Measurements from ENCODE around the gene MBNL2. TPM values are rescaled to one million over a fixed set of nuclear protein-coding genes. Genes with fewer than 3 reads are reported as not detected.
"Not testable (repeated sequence)": the region's sequence is repeated elsewhere in the genome, so short reads cannot be mapped to it uniquely, and the experiment has no call there.

The MBNL2 gene
- total RNA-seq, 1 donor from 2014 or later: 46.6 TPM

DNA sequence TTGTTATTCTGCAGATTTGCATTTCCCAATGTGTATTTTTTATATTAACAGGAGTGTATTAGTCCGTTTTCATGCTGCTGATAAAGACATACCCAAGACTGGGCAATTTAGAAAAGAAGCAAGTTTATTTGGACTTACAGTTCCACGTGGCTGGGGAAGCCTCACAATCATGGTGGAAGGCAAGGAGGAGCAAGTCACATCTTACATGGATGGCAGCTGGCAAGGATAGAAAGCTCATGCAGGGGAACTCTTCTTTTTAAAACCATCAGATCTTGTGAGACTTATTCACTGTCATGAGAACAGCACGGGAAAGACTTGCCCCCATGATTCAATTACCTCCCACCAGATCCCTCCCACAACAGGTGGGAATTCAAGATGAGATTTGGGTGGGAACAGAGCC, 14.9 kb upstream of the MBNL2 start:
- not testable (repeated sequence) for DNase-seq (ENCODE audit: low read depth in 2 of 2)

DNA sequence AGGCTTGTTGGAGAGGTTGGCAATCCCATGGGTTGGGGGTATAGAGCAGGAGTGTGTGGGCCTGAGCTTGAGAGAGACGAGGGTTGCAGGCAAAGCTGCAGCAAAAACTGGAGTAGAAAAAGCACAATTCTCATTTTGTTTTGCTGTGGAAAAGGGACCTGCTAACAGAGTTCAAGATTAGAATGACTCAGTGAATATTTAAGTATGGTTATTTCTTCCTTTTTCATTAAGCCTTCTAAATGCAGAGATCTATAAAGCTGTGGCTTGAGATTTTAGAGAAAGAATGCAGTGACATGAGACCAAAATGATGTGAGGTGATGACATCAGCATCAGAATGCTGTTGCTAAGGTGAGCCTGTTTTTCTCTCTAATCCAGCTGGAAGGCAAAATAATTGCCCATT, 10.8 kb upstream of the MBNL2 start:
- DNase-seq (ENCODE audit: low read depth in 2 of 2): no peak

DNA sequence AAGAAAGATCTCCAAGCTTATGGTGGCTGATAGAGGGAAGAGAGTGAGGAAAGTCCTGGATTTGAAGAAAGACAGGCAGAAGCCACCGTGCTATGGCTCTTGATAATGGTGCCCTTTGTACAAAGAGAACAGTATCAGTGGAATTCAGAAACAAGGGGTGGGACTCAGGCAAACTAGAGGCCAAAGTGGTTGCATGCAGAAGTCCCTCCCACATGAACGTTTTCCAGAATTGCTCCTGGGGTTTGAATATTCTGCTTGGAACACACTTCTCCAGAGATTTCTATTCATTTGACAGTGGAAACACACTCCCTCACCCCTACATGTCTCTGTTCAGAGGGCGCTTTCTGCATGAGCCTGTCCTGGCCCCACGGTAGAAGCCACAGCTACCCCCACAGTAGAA, 10.1 kb upstream of the MBNL2 start:
- no peak for DNase-seq (ENCODE audit: low read depth in 2 of 2)

DNA sequence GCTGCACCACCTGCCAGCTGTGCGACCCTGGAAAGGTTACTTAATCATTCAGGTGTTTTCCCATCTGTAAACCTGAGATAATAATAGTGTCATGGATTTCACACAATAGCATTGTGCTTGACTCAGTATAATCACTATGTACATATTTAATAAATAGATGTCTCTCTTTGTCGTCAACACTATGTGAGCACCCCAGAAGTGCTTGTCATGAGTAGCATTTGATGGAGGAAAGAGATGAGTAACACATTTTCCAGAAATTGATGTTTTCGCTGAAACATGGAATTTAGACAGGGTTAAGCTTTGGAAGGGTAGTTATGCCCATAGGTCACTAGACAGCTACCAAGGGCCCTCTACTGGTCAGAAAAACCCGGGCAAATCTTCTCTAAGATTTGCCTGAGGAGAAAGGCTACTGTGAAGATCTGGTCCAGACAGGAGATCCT, 9.5 kb upstream of the MBNL2 start:
- DNase-seq (ENCODE audit: low read depth in 2 of 2): peak in 1 of 2 donors; percentile 60

DNA sequence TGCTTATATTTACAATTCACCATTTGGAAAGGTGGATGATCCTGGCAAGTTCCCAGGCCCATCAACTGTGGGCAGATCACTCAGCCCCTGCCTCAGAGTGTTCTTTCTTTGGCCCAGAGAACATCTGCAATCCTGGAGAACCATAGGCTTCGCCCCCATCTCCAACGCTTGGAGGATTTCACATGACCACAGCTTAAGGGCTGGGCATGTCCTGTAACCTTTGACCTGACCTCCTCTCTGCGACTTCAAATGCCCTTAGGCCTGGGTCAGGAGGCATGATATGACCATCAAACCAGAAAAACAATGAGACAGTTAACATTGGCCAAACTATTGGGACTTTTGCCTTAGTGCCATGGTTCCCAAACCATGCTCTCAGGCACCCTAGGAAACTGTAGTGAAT, 7.2 kb upstream of the MBNL2 start:
- DNase-seq (ENCODE audit: low read depth in 2 of 2): no peak

DNA sequence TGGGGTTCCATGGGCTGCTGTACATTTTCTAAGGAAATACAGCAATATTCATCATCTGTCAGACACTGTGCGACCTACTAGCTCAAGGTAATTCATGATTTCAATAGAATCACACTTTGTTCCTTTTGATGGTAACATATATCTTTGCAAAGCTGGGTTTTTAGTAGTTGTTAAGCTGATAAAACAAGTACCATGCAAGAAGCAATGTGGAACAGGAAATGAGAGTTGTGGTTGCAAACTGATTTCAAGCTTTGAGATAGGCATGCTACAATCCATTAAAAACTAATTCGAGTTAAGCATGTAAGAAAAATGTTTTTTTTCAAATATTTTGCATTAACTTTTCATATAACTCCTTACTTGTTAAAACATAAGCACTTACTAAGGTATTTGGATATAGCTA, 6.8 kb upstream of the MBNL2 start:
- DNase-seq (ENCODE audit: low read depth in 2 of 2): no peak

DNA sequence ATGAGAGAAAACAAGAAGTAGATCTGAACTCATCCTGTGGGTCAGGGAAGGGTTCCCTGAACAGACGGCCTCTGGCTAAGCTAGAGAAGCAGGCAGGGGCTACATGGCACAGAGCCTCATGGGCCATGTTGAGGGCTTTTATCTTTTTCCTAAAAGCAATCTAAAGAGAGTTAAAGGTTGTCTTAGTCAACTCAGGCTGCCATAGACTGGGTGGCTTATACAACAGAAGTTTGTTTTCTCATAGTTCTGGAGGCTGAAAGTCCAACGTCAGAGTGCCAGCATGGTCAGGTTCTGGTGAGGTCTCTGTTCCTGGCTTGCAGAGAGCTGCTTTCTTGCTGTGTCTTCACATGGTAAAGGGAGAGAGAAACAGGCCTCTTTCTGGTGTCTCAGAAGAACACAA, 2.9 kb upstream of the MBNL2 start:
- DNase-seq (ENCODE audit: low read depth in 2 of 2): no peak

DNA sequence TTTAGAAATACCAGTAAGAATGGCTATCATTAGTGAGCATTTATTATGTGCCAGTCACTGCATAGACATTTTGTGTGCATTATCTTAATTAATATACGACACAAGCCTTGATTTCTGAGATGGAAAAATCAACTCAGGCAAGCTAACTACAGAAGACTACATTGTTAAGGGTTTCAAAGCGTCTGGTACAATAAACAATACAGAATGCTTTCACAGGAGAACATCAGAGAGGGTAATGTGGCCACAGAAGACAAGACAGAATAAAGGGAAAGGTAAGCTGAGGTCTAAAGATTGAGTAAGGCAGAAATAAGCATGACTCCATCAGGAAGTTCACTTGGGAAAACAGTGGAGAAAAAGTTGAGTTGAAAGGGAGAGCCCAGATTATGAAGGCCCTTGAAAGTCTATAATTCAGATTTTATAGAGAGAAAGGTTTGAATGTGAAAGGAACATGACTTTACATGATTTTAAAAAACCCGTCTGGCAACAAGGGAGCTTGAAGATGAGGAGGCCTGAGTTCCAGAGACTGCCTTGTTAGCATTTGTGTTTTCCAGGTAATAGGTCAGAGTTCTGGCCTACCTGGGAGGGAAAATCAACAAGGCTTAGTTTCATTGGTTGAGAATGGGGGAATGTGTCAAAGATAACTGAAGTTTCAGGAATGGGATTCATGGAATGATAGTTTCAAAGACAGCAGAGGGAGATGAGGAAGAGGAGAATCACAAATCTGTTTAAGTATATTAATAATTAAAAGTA, 1.8 kb upstream of the MBNL2 start:
- DNase-seq (ENCODE audit: low read depth in 2 of 2): no peak

DNA sequence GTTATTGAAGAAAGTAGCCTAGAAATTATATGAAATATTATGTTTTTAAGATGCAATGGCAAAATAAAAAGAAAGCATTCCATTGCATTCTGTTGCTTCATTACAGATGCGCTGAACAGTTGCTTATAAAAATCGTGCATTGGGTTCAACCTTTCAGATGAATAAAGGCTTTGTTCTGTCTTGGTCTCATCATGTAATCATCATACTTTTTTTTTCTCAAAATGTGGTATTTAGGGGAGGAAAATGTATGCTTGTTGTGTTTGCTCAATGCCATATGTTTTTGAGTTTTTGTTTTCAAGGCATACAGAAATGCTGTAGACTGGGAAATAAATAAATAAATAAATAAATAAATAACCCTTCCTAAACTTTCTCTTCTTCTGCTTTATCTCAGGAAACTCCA, 1.1 kb upstream of the MBNL2 start:
- DNase-seq (ENCODE audit: low read depth in 2 of 2): no peak

DNA sequence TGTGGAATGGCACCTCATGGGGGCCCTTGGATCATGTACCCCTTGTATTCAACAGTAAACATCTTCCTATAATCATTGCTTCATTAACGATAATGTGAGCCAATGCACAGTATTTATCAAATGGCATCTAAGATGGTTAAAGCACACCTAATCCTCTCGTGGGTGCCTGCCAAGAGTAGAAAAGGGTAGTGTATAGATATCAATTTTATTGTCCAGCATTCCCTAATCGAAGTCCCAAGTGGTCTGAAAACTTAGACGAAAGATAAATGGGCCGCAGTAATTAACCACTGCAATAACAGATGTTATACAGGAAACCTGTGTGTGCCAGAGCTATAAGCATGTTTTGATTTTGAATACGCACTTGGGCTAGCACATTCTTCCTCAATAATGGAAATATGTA, 667 bp upstream of the MBNL2 start:
- DNase-seq (ENCODE audit: low read depth in 2 of 2): no peak

DNA sequence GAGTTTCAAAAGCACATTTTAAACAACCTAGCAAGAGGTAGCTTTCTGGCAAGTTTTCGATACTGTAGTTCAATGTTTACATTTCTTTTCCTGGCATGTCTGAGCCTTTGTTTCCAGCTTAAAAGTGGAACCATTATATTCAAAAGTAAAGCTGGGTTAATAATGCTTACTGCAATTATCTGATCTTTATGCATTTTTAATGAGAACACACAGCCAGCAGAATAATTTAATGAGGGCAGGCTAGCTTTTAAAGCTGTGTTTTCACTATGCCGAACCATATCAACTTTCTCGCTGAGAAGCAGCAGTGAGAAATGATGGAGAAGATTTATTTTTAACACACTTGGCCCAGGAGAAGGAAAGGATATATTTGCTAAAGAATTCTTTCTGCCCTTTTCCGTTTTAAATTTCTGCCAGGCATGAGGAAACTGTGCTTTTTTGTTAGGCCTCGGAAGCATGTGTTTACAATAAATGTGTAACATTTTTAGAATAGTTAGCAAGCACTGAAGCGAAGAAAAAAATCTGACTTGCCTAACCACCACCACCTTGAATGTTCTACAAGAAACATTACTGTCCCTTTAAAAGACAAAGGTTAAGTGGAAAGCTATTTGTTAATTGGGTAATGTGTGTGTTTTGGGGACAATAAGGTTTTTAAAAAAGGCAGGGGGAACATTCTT, 1.0 kb downstream of the MBNL2 start:
- peak in 1 of 2 donors; percentile 40 for DNase-seq (ENCODE audit: low read depth in 2 of 2)

DNA sequence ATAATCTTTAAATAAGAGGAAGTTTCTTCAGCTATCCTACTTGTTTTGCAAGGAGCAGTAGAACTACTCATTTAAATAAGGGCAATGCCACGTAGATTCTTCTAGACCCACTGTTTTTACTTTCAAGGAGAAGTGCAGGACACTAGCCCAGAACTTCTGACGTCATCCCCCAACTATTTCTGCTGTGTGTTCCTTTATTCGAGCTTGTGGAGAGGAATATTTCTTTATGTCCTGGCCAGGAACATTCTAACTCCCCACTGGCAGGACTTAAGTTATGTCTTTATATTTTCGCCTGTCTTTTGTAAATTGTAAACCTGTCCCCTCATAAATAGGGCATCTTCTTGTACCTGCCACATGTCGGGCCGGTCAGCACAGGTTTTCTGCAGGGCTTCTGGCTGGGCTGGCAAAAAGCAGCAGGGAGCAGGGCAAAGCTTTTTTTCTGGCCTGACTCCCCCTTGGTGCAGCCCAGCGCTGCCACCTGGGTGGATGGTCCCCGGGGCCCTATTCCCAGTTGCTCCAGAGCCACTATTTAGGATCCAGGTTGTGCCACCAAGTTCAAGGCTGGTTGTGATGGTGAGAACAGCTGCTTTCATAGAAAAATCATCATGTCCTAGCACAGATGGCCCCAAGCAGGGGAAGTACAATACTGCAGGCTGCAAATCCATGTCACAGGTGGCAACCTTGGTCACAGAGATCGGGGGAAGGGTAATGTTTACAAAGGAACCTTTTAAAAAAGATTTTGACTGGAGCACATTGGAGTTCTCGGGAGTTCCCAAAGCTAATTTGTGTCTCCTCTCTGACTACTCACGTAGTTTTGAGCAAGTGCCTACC, 1.8 kb downstream of the MBNL2 start:
- DNase-seq (ENCODE audit: low read depth in 2 of 2): peak; percentile 64 to 88

DNA sequence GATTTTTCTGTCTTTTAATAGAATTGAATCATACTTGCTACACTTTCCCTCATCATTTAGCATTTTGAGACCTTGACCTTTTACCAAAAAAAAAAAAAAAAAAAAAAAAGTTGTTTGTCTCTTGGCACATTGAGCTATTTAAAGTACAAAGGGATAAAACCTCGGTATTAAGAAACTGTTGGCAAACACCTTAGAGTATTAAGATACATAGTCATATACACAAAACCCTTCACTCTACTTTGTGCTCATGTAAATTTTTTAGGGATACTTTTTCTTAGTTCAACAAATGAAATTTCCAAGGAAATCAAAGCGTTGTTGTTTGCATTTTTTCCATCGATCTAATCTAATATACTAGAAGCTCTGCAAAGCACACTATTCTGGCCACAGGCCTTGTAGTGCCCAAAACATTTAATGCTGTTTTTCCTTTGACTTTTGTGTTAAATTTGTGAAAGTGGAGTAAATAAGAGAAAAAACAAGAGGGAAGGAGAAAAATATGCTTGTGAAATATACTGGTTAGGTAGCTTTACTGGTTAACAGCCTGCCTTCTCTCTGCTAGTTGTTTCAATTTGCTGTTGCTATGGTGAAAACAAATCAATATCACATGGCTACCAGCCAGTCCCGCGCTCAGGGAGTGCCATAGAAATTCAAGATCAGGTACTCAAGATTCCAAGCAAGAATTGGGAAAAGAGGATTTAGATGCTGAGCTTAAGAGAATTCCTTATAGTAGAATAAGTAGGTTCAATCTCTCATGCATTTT, 2.6 kb downstream of the MBNL2 start:
- DNase-seq (ENCODE audit: low read depth in 2 of 2): peak; percentile 74 to 80

DNA sequence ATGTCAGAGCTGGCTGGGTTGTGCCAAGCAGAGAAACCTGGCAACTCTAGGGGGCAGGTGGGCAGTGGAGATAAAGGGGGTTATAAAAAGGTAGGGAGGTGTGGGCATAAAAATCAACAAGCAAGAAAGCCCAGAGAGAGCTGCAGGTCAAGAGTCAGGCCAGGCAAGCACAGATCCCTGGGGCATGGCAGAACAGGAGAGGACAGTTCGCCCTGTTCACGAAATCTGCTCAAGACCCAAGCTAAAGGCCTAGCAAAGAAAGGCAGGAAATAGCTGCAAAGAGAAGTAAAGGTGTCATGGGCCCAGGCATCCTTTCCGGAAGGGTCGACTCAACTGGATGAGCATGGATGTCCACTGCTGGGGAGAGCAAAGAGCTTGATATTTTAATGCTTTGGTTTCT, 3.4 kb downstream of the MBNL2 start:
- peak; percentile 34 to 48 for DNase-seq (ENCODE audit: low read depth in 2 of 2)

DNA sequence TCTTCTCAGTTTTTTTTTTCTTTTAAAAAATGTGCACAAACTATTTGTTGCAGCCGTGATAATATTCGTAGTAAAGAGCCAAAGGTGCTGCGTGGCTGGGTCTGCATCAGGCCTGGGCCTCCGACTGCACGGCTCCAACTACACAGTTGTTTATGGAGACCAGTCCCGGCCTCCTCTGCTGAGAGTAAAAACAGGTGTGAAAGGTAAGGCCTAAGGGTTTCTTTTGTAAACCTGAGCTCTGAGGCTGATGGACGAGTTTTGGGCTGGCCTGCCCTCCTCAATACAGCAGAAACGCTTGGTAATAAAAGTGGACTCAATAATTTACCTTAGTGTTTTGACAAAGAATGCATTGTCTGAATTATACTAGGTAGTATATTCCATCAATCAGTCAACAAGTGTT, 3.9 kb downstream of the MBNL2 start:
- no peak for DNase-seq (ENCODE audit: low read depth in 2 of 2)

DNA sequence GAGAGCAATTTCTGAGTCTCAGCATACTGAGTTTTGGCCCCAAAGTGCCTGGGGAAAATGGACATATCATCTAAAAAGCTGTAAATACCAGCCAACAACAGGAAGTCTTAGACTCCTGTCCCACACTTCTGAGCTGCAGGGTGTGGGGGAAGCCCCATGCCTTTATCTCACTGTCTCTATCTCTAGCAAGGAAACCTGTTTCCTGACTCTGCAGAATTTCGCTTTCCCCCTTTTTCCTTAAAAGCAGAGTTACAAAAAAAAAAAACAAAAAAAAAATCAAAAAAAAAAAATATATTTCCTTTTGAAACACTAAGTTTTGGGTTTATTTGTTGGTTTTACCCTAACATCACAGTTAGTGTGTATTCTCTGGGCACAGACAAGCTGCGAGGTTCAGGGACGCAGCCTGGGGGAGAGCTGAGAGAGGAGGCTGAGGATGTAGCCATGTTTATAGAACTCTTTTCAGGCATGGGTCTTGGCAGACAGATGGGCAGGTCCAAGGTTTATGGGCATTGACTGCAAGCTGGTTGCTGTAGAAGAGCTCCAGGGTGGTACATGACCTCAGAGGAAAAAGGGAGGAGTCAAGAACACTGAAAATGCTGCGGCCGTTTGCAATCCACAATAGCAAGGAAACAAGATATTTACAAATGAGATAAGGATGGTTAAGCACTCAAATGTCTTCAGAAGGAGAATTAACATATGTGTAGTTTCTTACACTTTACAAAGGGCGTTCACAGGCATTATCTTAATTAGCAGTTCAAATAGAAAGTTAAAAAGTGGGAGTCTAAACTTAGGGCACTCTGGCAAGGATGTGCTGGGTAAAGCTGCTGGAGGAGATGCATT, 4.9 kb downstream of the MBNL2 start:
- DNase-seq (ENCODE audit: low read depth in 2 of 2): peak in 1 of 2 donors; percentile 48

DNA sequence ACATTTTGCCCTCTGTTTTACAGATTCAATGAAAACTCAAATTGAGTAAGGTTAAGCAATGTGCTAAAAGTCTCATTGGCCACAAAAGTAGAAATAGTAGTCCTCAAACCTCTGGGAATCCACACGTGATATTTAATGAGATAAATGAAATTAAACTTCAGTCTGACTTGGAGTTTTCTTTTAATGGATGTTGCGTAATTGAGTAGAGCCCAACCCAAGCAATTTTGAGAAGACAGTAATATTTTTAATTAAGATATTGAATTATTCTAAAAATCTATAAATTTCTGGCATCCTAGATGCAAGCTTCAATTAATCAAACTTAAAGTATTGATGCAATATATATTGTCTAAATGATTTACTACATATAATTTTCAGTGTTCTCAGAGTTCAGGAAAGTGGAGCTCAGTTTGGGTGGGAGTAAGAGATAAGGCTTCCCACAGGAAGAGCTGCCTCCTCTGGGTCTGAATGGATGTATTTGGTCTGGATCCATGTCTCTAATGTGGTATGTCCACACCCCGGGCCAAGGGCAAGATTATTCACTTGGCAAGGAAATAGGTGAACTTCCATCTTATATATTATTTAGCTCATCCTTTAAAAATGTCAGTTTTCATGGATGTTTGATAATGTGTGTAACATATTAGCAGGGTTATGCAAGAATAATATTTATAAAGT, 6.9 kb downstream of the MBNL2 start:
- DNase-seq (ENCODE audit: low read depth in 2 of 2): no peak

DNA sequence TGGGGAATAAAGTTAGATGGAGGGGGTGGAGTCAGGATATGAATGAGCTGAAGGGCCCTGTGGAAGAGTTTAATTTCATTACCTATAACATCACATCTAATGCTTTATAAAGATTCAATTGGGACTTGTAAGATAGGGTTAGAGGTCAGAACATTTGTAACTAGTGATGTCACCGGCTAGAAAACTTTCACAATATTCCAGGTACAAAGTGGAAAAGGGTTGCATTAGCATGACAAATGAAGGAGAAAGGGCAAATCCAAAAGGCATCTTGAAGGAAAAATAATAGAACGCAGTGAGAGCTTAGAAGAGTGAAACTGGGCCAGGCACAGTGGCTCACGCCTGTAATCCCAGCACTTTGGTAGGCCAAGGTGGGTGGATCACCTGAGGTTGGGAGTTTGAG, 7.6 kb downstream of the MBNL2 start:
- no peak for DNase-seq (ENCODE audit: low read depth in 2 of 2)

DNA sequence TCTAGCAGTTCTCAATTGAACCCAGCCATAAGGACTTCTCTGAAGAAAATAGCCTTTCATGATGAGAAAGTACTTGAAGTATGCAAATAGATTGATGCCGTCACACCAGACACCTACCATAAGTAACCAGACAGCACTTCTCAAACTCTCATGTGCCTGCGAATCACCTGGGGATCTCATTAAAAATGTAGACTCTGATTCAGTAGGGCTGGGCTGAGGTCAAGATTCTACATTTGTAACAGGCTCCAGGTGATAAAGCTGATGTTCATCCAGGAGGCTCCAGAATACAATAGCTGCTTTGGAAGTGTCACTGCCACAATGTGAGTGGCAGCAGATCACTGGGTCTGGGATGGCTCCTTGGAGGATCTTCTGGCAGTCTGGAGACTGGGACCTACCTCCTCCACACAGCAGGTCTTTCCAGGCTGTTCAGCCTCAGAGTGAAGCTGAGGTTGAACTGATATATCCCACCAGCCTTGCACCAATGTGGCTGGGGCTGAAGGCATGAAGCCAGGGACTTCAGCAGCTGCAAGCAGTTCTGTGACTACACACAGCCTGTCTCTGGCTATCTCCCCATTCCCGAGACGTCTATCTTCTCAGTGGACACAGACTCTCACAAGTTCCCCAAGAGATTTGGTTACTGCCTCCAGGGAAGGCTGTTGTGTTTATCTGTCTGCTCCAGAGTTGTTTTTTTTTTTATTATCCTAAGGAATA, 9.1 kb downstream of the MBNL2 start:
- no peak for DNase-seq (ENCODE audit: low read depth in 2 of 2)

DNA sequence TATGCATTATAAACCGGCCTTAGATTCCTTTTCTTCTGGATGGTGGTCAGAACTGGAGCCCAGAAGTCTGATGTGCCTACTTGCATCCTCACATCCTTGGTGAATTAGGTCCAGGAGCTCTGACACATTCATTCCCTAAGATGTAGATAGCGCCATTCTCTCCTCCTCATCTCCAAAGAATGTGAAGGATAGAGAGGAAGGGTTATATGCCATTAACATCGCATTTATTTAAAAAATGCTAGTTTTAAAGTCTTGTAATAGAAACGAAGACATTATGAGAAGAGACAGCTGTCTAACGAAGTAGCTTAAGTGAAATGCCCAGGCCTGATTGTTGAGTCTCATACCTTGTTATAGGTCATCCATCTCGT, 9.7 kb downstream of the MBNL2 start:
- DNase-seq (ENCODE audit: low read depth in 2 of 2): no peak
